ENCODE measurements around the gene FUCA2.
A peak's percentile ranks its signal among the peaks of the same experiment; 100 is the strongest.

The FUCA2 gene, protein sequence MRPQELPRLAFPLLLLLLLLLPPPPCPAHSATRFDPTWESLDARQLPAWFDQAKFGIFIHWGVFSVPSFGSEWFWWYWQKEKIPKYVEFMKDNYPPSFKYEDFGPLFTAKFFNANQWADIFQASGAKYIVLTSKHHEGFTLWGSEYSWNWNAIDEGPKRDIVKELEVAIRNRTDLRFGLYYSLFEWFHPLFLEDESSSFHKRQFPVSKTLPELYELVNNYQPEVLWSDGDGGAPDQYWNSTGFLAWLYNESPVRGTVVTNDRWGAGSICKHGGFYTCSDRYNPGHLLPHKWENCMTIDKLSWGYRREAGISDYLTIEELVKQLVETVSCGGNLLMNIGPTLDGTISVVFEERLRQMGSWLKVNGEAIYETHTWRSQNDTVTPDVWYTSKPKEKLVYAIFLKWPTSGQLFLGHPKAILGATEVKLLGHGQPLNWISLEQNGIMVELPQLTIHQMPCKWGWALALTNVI

DNA sequence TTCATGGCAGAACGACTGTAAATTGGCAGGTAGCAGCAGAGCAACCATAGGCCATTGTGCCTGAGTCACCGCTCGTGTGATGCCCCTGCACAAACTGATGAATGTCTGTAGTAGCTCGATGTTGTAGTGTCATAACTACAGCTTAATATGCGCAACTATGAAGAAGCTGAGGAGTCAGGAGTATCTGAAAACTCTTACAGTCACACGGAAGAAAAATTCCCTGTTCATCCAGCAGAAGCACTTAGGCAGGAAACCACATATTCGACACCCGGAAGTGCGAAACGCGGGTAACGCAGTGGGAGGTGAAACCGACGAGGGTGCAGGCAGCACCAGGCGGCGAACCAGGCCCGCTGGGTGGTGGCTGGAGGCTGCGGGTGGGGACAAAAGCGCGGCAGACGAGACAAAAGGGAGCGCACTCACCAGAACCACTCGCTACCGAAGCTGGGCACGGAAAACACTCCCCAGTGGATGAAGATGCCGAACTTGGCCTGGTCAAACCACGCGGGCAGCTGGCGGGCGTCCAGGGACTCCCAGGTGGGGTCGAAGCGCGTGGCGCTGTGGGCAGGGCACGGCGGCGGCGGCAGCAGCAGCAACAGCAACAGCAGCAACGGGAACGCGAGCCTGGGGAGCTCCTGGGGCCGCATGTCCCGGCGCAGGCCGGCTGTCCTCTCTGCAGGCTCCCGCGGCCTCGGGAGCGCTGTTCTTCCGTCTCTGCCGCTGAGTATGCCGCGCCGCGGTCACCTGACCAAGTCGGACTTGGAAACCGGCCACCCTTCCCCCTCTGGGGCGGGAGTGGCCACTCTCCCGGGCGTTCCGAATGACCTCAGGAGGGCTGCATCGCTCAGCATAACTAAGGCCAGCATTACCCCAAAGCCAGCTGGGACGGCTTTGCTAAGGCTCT, at the start of gene FUCA2:
Gene FUCA2, minus strand, starts transcription at position 730 of the 901 bp plus-strand sequence. Its CDS starts 86 bp downstream, at position 644.
- DNase-seq (ENCODE audit: low spot score in 2 of 2): peak; percentile 44 to 82
- H3K27ac Mint-ChIP-seq: peak within 1 kb of the TSS; percentile 97
- peak; percentile 89 for ATAC-seq
- no peaks in the 10 kb centered on the region for H3K9me3 Mint-ChIP-seq
- H3K4me3 Mint-ChIP-seq: peak within 1 kb of the TSS; percentile 92
- H3K4me1 Mint-ChIP-seq: peaks cover 8% of the 10 kb centered on the region
- peaks cover 7% of the 10 kb centered on the region for H3K36me3 Mint-ChIP-seq

DNA sequence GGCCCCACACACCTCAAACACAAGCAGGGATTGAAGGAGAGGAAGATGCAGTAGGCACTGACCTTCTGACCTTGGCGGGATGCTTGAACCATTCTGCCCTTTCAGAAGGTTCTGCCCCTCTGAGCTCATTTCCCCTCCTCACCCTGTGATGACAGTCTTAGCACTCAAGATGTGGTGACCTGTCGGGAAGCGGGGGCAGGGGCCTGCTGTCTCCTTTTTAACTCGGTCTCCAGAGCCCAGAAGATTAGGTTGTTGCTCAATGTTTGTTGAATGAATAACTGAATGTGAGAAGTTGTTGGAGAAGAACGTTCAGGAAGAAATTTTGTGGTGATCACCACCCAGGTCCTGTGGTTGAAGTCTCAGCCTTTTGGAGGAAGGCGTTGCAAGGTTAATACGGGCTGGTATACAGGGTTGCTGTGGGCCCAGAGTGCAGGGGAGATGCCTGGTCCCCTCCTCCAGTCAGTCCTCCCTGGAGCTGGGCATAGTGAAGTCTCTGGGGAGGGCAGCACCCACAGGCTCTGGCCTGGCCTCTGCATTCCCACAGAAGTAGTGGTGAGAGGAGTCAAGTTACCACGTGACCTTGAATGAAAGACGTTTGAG, 49.7 kb upstream of the FUCA2 start:
- ATAC-seq (peak; percentile 88), DNase-seq (ENCODE audit: low spot score in 2 of 2) (no peak)
- Mint-ChIP-seq H3K36me3 (peaks cover 5% of the 10 kb centered on the region), H3K9me3 (no peaks in the 10 kb centered on the region), H3K27ac (peak overlapping the region; percentile 84), H3K4me1 (peaks cover 51% of the 10 kb centered on the region), H3K4me3 (peak overlapping the region; percentile 43)

DNA sequence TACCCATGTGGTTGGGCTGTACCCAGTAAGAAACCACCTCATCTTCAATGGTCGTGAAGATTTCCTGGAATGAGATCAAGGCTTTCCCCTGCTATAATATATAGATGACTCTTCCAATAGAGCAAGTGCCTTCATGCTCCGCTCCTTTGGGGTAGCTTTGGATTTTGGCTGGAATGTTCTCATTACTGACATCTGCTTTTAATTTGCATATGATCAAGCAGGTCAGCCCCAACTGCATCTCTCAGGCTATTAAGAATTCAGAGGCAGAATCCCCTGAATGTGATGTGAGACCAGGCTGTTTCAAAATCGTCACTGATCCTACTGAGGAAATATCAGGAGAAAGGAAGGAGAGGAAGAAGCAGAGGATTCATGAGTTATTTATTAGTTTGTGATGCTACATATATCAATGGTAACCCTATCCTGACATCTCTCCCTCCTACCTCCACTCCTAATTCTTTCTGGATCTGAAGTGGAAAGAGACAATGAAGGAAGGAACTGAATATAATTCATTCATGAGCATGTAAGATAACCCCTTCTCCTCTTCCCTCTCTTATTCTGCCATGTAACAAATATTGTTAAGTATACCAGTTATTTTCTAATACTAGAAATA, 47.6 kb upstream of the FUCA2 start:
- H3K27ac Mint-ChIP-seq: peak overlapping the region; percentile 56
- H3K36me3 Mint-ChIP-seq: no peaks in the 10 kb centered on the region
- ATAC-seq (no peak), DNase-seq (ENCODE audit: low spot score in 2 of 2) (no peak)
- no peaks in the 10 kb centered on the region for H3K9me3 Mint-ChIP-seq
- no peak overlapping the region for H3K4me3 Mint-ChIP-seq
- peaks cover 64% of the 10 kb centered on the region for H3K4me1 Mint-ChIP-seq

DNA sequence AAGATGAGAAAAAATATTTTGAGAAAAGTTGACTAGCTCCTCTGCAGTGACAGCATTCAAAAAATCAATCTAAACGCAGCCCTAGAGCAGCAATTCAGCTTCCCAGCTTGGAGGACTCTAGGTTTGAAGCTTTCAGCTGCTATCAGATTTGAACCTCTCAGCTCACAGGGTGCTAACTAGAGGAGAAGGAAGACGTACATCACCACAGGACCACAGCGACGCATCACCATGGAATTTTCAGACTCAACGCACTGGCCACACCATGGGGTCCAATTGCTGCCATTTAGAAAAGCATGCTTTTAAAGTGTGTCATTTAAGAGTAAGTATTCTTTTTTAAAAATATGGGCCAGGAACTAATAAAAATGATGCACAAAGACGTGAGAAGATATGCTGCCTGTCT, 45.0 kb upstream of the FUCA2 start:
- ATAC-seq (peak; percentile 45), DNase-seq (ENCODE audit: low spot score in 2 of 2) (no peak)
- Mint-ChIP-seq H3K4me3 (peak overlapping the region; percentile 59), H3K27ac (peak overlapping the region; percentile 70), H3K9me3 (no peaks in the 10 kb centered on the region), H3K4me1 (peaks cover 80% of the 10 kb centered on the region), H3K36me3 (no peaks in the 10 kb centered on the region)

DNA sequence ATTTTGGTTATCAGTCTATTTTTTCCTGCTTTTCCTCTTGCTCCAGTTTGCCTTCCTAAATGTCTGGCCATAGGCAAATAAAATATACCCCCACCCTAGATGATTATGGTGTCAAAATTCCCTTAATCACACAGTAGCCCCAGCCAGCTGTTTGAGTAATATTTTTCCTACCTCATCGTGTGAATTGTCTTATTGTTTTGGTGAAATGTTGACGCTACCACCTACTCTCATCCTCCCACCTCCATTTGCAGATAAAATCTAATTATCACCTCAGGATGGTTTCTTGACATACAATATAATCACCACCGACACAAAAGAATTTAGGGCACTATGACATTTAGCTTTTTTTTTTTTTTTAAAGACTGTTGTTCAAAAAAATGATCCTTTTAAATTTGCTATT, 44.1 kb upstream of the FUCA2 start:
- DNase-seq (ENCODE audit: low spot score in 2 of 2) (no peak), ATAC-seq (peak; percentile 49)
- H3K27ac Mint-ChIP-seq: peak overlapping the region; percentile 70
- H3K9me3 Mint-ChIP-seq: no peaks in the 10 kb centered on the region
- peak overlapping the region; percentile 59 for H3K4me3 Mint-ChIP-seq
- H3K36me3 Mint-ChIP-seq: no peaks in the 10 kb centered on the region
- H3K4me1 Mint-ChIP-seq: peaks cover 80% of the 10 kb centered on the region

DNA sequence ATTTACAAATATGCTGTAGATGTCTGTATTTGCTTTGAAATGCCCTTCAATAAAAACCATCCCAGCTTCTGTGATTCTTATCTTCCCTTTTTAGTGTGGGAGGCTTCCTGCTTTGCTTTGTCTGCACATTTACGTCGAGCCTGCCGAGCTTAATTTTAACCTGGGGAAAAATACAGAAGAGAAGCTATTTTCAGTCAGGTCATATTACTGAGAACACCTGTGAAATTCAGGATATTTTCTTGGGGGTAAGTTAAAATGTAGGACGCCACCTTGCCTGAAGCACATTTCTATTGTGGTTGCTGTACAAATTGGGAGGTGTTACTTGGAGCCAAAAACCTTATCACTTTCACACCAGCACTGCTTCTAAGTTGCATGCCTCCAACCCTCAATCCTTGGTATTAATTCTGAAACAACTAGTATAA, 43.6 kb upstream of the FUCA2 start:
- ATAC-seq (peak; percentile 44), DNase-seq (ENCODE audit: low spot score in 2 of 2) (no peak)
- no peaks in the 10 kb centered on the region for H3K9me3 Mint-ChIP-seq
- no peaks in the 10 kb centered on the region for H3K36me3 Mint-ChIP-seq
- peak overlapping the region; percentile 70 for H3K27ac Mint-ChIP-seq
- peaks cover 81% of the 10 kb centered on the region for H3K4me1 Mint-ChIP-seq
- H3K4me3 Mint-ChIP-seq: peak overlapping the region; percentile 59

DNA sequence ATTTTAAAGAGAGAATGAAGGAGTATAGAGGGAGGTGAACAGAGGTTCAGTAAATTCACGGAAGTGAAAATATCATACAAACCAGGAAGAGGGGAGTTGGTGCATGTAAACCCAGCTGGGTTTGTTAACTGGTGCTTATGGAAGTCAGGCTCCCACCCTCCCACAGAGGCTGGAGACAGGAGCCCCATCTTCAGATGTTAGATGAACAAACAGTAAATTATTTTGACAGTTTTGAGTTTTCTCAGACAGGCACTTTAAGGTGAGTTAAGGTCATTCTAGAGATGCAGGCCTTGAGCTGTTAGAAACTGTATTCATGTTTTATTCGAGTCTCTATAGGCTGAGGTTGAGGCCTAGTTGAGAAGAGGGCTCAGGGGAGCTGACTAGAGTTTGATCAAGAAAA, 41.8 kb upstream of the FUCA2 start:
- DNase-seq (ENCODE audit: low spot score in 2 of 2) (no peak), ATAC-seq (no peak)
- peak overlapping the region; percentile 59 for H3K4me3 Mint-ChIP-seq
- no peaks in the 10 kb centered on the region for H3K36me3 Mint-ChIP-seq
- H3K27ac Mint-ChIP-seq: peak overlapping the region; percentile 70
- H3K4me1 Mint-ChIP-seq: peaks cover 89% of the 10 kb centered on the region
- no peaks in the 10 kb centered on the region for H3K9me3 Mint-ChIP-seq

DNA sequence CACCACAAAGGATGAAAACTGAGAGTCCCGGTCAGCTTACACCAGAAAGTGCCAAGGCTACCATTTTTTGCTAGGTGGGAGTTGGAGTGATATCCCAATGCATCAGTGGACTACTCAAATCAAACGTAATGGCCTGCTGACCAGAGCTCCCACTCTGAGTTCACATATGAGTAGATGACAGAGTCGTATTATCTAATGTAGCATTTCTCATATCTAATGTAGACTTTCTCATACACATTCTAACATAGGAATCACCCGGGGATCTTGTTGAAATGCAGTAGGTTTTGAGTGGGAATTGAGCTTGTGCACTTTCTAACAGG, 38.4 kb upstream of the FUCA2 start:
- ATAC-seq: peak; percentile 41
- peaks cover 85% of the 10 kb centered on the region for H3K4me1 Mint-ChIP-seq
- no peak for DNase-seq (ENCODE audit: low spot score in 2 of 2)
- H3K9me3 Mint-ChIP-seq: no peaks in the 10 kb centered on the region
- peak overlapping the region; percentile 9 for H3K4me3 Mint-ChIP-seq
- no peaks in the 10 kb centered on the region for H3K36me3 Mint-ChIP-seq
- no peak overlapping the region for H3K27ac Mint-ChIP-seq

DNA sequence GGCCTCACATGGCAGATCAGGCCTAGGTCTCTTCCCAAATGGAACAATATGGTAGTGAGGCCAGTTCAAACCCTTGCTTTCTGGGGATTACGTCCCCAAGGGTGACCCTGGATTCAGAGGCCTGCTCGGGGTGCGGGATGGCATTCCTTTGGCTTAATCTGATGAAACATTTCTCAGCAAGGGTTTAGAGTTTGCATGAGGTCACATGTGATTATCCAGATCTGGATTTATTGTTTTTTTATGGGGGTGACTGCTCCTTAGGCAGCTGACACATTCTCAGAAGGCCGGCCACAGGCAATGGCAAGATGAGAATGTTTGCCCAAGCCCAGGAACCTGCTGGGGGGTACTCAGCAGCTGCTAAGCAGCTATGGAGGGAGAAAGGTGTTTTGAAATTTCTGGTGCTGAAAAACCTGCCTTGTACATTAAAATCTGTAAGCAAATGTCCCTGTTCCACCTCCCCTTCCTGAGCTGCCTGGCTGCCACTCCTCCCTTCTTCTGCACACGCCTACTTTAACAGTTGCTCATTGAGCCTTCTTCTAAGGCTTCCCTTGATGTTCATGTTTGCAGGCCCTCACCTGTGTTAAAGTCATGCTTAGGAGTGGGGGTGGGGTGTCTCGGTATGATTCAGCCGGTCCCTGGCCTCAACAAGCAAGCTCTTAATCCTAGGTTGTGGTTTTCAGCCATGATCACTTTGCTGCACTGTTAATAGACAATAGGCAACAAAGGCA, 37.9 kb upstream of the FUCA2 start:
- Mint-ChIP-seq H3K36me3 (no peaks in the 10 kb centered on the region), H3K27ac (peak overlapping the region; percentile 56), H3K9me3 (no peaks in the 10 kb centered on the region), H3K4me1 (peaks cover 84% of the 10 kb centered on the region), H3K4me3 (peak overlapping the region; percentile 9)
- ATAC-seq: peak; percentile 82
- no peak for DNase-seq (ENCODE audit: low spot score in 2 of 2)

DNA sequence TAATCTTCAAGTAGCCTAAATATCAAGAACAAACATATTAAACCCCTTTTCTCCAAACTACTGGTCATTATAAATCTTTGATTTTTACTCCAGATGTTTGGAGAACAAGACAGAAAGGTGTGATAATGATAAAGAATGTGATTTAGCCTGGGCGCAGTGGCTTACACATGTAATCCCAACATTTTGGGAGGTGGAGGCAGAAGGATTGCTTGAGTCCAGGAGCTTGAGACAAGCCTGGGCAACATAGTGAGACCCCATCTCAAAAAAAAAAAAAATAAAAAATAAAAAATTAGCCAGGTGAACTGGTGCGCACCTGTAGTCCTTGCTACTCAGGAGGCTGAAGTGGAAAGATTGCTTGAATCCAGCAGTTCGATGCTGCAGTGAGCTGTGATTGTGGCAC, 35.1 kb upstream of the FUCA2 start:
- Mint-ChIP-seq H3K4me3 (no peak overlapping the region), H3K9me3 (no peaks in the 10 kb centered on the region), H3K36me3 (no peaks in the 10 kb centered on the region), H3K27ac (no peak overlapping the region), H3K4me1 (peaks cover 85% of the 10 kb centered on the region)
- DNase-seq (ENCODE audit: low spot score in 2 of 2): no peak
- ATAC-seq: no peak

DNA sequence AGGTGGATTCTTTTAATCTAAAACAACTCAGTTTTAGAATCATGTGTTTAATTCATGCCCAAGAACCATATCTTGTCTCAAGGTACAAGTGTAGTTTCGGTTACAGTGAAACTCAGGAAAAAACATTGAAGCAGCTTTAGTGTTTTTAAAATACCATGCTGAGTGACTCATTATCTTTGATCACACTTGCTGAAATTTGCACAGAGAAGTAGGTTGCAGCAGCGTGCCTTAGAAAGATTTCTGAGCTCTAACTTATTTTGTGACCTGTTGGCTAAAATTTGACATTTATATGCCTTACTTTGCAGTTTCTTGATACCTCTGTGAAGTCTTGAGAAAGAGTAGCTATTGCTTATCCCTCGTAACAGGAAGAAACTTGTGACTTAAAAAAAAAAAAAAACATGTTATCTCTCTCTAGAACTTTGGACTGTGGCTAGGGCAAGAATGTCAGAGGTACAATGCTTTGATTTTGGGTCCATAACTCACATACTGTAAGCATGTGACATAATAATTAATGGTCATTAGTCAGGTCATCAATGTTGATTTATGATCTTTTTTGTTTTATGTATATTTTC, 34.5 kb upstream of the FUCA2 start:
- Mint-ChIP-seq H3K9me3 (no peaks in the 10 kb centered on the region), H3K4me3 (peak overlapping the region; percentile 55), H3K36me3 (no peaks in the 10 kb centered on the region), H3K27ac (peak overlapping the region; percentile 84), H3K4me1 (peaks cover 83% of the 10 kb centered on the region)
- DNase-seq (ENCODE audit: low spot score in 2 of 2) (no peak), ATAC-seq (peak; percentile 51)

DNA sequence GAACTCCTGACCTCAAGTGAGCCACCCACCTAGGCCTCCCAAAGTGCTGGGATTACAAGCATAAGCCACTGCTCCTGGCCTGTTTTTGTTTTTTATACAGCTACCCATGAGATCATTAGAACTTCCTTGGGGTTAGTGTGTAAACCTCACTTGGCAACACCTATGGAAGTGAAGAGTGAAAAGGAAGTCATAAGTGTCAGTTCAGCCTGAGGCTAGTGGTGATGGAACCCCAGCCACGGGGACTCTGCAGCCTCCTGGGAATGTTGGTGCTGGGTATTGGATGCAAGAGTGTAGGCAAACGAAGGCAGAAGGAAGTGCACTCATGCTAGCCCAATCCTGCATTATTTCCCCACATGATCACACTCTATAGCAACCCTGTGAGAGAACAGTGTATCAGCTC, 33.6 kb upstream of the FUCA2 start:
- H3K4me1 Mint-ChIP-seq: peaks cover 76% of the 10 kb centered on the region
- no peaks in the 10 kb centered on the region for H3K9me3 Mint-ChIP-seq
- ATAC-seq (no peak), DNase-seq (ENCODE audit: low spot score in 2 of 2) (no peak)
- peak overlapping the region; percentile 84 for H3K27ac Mint-ChIP-seq
- H3K36me3 Mint-ChIP-seq: no peaks in the 10 kb centered on the region
- peak overlapping the region; percentile 55 for H3K4me3 Mint-ChIP-seq

DNA sequence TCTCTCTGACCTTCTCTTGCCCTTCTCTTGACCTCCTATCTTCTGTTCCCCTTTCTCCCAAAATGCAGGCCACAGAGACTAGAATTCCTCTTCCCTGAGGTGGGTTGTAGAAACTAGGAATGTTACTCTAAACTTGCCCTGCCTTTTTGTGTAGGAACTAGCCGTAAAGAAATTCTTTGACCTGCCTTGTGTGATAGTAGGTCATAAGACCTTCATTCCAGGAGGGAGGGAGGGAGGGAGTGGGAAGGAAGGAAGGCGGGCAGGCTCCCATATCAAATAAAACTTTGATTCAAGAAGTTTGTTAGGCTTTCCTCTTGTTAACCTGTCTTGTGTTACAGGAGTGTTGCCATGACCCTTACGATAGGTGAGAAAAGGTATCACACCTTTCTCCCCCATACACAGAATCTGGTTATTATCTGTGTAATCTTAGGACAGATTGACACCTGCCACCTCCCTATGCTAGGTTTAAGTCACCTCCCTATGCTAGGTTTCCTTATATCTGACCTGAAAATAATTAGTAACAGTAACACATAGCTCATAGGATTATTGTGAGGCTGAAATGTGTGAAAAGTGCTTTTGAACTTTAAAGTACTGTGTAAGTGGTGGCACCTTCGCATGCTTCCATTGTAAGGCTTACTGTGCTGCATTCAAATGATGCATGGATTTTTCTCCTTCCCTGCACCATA, 32.6 kb upstream of the FUCA2 start:
- Mint-ChIP-seq H3K4me3 (peak overlapping the region; percentile 55), H3K36me3 (no peaks in the 10 kb centered on the region), H3K9me3 (no peaks in the 10 kb centered on the region), H3K27ac (peak overlapping the region; percentile 84), H3K4me1 (peaks cover 76% of the 10 kb centered on the region)
- DNase-seq (ENCODE audit: low spot score in 2 of 2) (no peak), ATAC-seq (peak; percentile 8)

DNA sequence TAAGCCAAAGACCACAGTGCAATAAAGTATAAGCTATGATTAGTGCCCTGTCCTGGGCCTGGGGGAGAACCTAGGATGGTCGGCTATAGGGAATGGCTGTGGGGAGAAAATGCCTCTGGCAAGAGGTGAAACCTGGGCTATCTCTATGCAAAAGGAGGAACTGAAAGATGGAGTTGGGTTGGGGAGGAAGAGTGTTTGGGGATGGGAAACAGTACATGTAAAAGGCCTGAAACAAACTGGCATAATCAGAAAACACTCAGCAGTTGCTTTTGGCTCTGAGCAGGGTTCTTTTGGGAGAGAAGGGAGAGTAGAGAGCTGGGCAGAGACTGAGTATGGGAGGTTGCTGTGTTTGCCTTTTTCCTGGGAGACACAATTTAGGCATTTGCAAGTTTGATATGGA, 31.9 kb upstream of the FUCA2 start:
- DNase-seq (ENCODE audit: low spot score in 2 of 2): no peak
- H3K4me3 Mint-ChIP-seq: peak overlapping the region; percentile 2

More for the DNA sequence above, 31.9 kb upstream of the FUCA2 start:
- H3K27ac Mint-ChIP-seq: peak overlapping the region; percentile 35
- no peaks in the 10 kb centered on the region for H3K9me3 Mint-ChIP-seq
- ATAC-seq: no peak
- no peaks in the 10 kb centered on the region for H3K36me3 Mint-ChIP-seq
- peaks cover 70% of the 10 kb centered on the region for H3K4me1 Mint-ChIP-seq

Measured in stimulated activated effector memory CD8-positive, alpha-beta T cell treated with anti-CD3 and anti-CD28 coated beads, Interleukin-12 subunit alpha, Interleukin-12 subunit beta, amount 100 ng/mL, for 72 hours (primary cell).